Gastrocnemius medialis (tissue), 4 donors: ENCODE measurements around the gene AFDN.

ENCODE experiments used
- CTCF ChIP-seq, 5 experiments: fragments of 450-650 bp in 3 of 5; fragments of 200-600 bp in 2 of 5; sonication (generic) in 2 of 5; IDR thresholded peaks in 4 of 5; conservative IDR thresholded peaks in 1 of 5; 1 replicate in 4 of 5; 2 replicates in 1 of 5; pipeline ENCODE4 v1.5.1; 2016 to 2019; ENCODE audit warnings: antibody characterized with exemption in 5 of 5, mild to moderate bottlenecking in 3 of 5, moderate library complexity in 3 of 5
- POLR2A ChIP-seq, 2 donors: fragments of 450-650 bp; IDR thresholded peaks; one replicate each; pipeline ENCODE4 v1.6.1; 2017; ENCODE audit warnings: antibody characterized with exemption in 2 of 2, mild to moderate bottlenecking in 2 of 2, moderate library complexity in 2 of 2

GRCh38 chr6:167946604-167947003 is 119.9 kb downstream of the AFDN start:
- TF ChIP-seq CTCF (IDR thresholded peaks at IDR 0.05 in 4 of 5, conservative IDR thresholded peaks at IDR 0.05 in 1 of 5): no peak
- TF ChIP-seq POLR2A (IDR thresholded peaks at IDR 0.05): no peak
